GM12878 (cell line): Measurements from ENCODE around the gene LAIR1. TPM values are rescaled to one million over a fixed set of nuclear protein-coding genes. Genes with fewer than 3 reads are reported as not detected.
A peak's percentile ranks its signal among the peaks of the same experiment; 100 is the strongest.
"Not testable (repeated sequence)": the region's sequence is repeated elsewhere in the genome, so short reads cannot be mapped to it uniquely, and the experiment has no call there.

Experiments
- ATAC-seq: fragments of 200-7000 bp; cut with Tn5 transposase; 3 replicates; pipeline ENCODE4 v1.9.1; 2020; ENCODE audit warnings: mild to moderate bottlenecking, moderate library complexity
- BruUV-seq: library from RNA; stranded (reverse); fragments of 400-500 nt; replicated peaks from 2 replicates; lab custom pipeline; 2021; lab: Mats Ljungman, UMichigan
- CTCF ChIA-PET: fragments of 300-600 bp; sonication (Branson Sonifier 250); formaldehyde crosslinking; extraction: SDS; loops from one replicate; lab custom pipeline; 2021; ENCODE audit warnings: inconsistent platforms; lab: Yijun Ruan, JAX
- POLR2A ChIA-PET: fragments of 350-600 bp; formaldehyde crosslinking; extraction: SDS; loops from one replicate; lab custom pipeline; 2021; ENCODE audit warnings: inconsistent platforms; lab: Charles Lee
- RAD21 ChIA-PET: fragments of 300-600 bp; sonication (Branson Sonifier 250); formaldehyde crosslinking; loops from one replicate; lab custom pipeline; 2023; ENCODE audit warnings: antibody characterized with exemption; ENCODE audit not compliant: unreplicated experiment; lab: Charles Lee
- SMC1A ChIA-PET: fragments of 300-600 bp; sonication (Branson Sonifier 250); formaldehyde crosslinking; loops from one replicate; lab custom pipeline; 2023; ENCODE audit not compliant: unreplicated experiment, uncharacterized antibody; lab: Charles Lee
- DNase-seq: peaks from one replicate; pipeline ENCODE4 v3.0.0-alpha.2; 2011; ENCODE audit warnings: low read depth, low spot score
- FAIRE-seq: peaks from 3 replicates; lab custom pipeline; 2011; peaks lifted over from hg19 to GRCh38; lab: Jason Lieb, UNC
- H2AFZ ChIP-seq: 2 replicates; pipeline ENCODE4 v1.6.0; 2011; ENCODE audit warnings: low read depth, low read length, control low read depth; ENCODE audit not compliant: control insufficient read depth
- H3K27ac ChIP-seq: 2 replicates; pipeline ENCODE4 v1.5.1; 2011; ENCODE audit warnings: control low read depth; ENCODE audit not compliant: control insufficient read depth, insufficient read depth
- H3K27me3 ChIP-seq, 2 experiments: replicated peaks in 1 of 2; 2 replicates each; pipeline versions ENCODE4 v1.6.0 to v1.6.1; 2011; ENCODE audit warnings: low read length in 1 of 2; ENCODE audit not compliant: control insufficient read depth in 2 of 2, insufficient read depth in 2 of 2
- H3K36me3 ChIP-seq, 2 experiments: 2 replicates each; pipeline ENCODE4 v1.5.1; 2011; ENCODE audit warnings: low read length in 1 of 2; ENCODE audit not compliant: control insufficient read depth in 2 of 2, insufficient read depth in 2 of 2
- H3K4me1 ChIP-seq: 2 replicates; pipeline ENCODE4 v1.6.1; 2011; ENCODE audit warnings: mild to moderate bottlenecking, low read length, moderate library complexity, mixed read lengths; ENCODE audit not compliant: control insufficient read depth, insufficient read depth
- H3K4me2 ChIP-seq: 2 replicates; pipeline ENCODE4 v1.6.0; 2011; ENCODE audit warnings: control low read depth; ENCODE audit not compliant: control insufficient read depth, insufficient read depth
- H3K4me3 ChIP-seq: fragments of 200-600 bp; sonication (generic); 2 replicates; pipeline ENCODE4 v1.5.1; 2016
- H3K79me2 ChIP-seq: 2 replicates; pipeline ENCODE4 v1.6.0; 2011; ENCODE audit warnings: low read length; ENCODE audit not compliant: control insufficient read depth, insufficient read depth
- H3K9ac ChIP-seq: 2 replicates; pipeline ENCODE4 v1.8.0; 2011; ENCODE audit warnings: low read length, control low read depth, mixed read lengths; ENCODE audit not compliant: control insufficient read depth, insufficient read depth
- H3K9me3 ChIP-seq: replicated peaks from 3 replicates; pipeline ENCODE4 v1.5.1; 2011; ENCODE audit warnings: mild to moderate bottlenecking, low read length; ENCODE audit not compliant: control insufficient read depth, insufficient read depth
- H4K20me1 ChIP-seq: 2 replicates; pipeline ENCODE4 v1.6.0; 2011; ENCODE audit not compliant: control insufficient read depth, insufficient read depth
- BACH1 ChIP-seq: fragments of 450-650 bp; IDR thresholded peaks from 2 replicates; pipeline ENCODE4 v1.6.1; 2017; ENCODE audit warnings: mild to moderate bottlenecking, borderline replicate concordance
- CBX3 ChIP-seq: fragments of 200-600 bp; sonication (generic); IDR thresholded peaks from 2 replicates; pipeline ENCODE4 v1.6.1; 2016; ENCODE audit warnings: low read depth, borderline replicate concordance
- JUNB ChIP-seq: IDR thresholded peaks from 2 replicates; pipeline ENCODE4 v1.6.1; 2016; ENCODE audit warnings: antibody characterized with exemption, mild to moderate bottlenecking
- KAT2A ChIP-seq: conservative IDR thresholded peaks from 2 replicates; pipeline ENCODE4 v1.6.1; 2011; ENCODE audit warnings: low read depth, low read length; ENCODE audit not compliant: control insufficient read depth
- ZNF274 ChIP-seq: IDR thresholded peaks from one replicate; pipeline ENCODE4 v1.8.0; 2011; ENCODE audit not compliant: insufficient read length, insufficient read depth
- ZNF384 ChIP-seq: IDR thresholded peaks from 2 replicates; pipeline ENCODE4 v1.6.1; 2012; ENCODE audit warnings: low read depth, mild to moderate bottlenecking, low read length, improper control_type of control experiment, borderline replicate concordance
- ZNF592 ChIP-seq: fragments of 450-650 bp; IDR thresholded peaks from 2 replicates; pipeline ENCODE4 v1.6.1; 2017; ENCODE audit warnings: mild to moderate bottlenecking, moderate library complexity
- WGBS: methylation state at CpG from one replicate; pipeline ENCODE4 v1.1.6; 2016; ENCODE audit warnings: low lambda C conversion rate; ENCODE audit not compliant: insufficient replicate concordance, insufficient coverage; ENCODE audit errors: missing lambda C conversion rate; 5-methylcytosine and 5-hydroxymethylcytosine counted together
- in situ Hi-C: fragments of 300-500 bp; cut with MboI; formaldehyde crosslinking; loops from 9 replicates; pipeline ENCODE4 v1.14.3; 2018; ENCODE audit warnings: mixed read lengths
- intact Hi-C: fragments of 100-400 bp; cut with micrococcal nuclease; formaldehyde crosslinking; loops from one replicate; pipeline ENCODE4 v1.14.2; 2022; ENCODE audit not compliant: unreplicated experiment
- polyA plus RNA-seq, 11 experiments: library from polyadenylated mRNA; depleted of rRNA in 4 of 11; unstranded in 6 of 11; stranded (reverse) in 5 of 11; fragments of >200 nt; fragmentation: Nextera tagmentation in 4 of 11; fragmentation: Illumina TruSeq in 1 of 11; extraction: Ambion mirVana in 4 of 11; extraction: Trizol in 1 of 11; gene quantifications; 1 replicate in 1 of 11; 2 replicates in 10 of 11; pipeline versions ENCODE4 v1.2.1 to v1.2.3, GENCODE V29; 2011 to 2016; ENCODE audit warnings: inconsistent platforms in 2 of 11, missing spikeins in 2 of 11, low read depth in 1 of 11
- total RNA-seq, 4 experiments: library from RNA; depleted of rRNA in 3 of 4; stranded (reverse); fragments of >200 nt in 3 of 4; fragmentation: Illumina TruSeq in 1 of 4; extraction: Trizol in 1 of 4; gene quantifications; 2 replicates each; pipeline versions ENCODE4 v1.2.1 to v1.2.3, GENCODE V29; 2013 to 2021

Gene LAIR1
- total and polyA plus RNA-seq, 10 of the 15 experiments (the other 5 are each of a cell fraction or from before 2014, with no cell fraction given) = 8.6 to 58.2 (median 35.3) TPM

GRCh38 chr19:54373781-54374631 is 9.3 kb upstream of the LAIR1 start (continued):
- 0 out of 2 replicates have a peak, but pooled peaks have one; percentile 8 for TF ChIP-seq ZNF592
- TF ChIP-seq ZNF384 = peak; percentile 31; the same call in 1 of the 2 replicates
- no peak for TF ChIP-seq ZNF274
- TF ChIP-seq KAT2A = no peak
- TF ChIP-seq CBX3 = no peak
- peak; percentile 32; the same call in 1 of the 2 replicates for TF ChIP-seq BACH1
- TF ChIP-seq JUNB = peak; percentile 65

- H3K9ac ChIP-seq, in situ Hi-C loops, H4K20me1 ChIP-seq, ATAC-seq, FAIRE-seq, BruUV-seq, H2AFZ ChIP-seq, H3K79me2 ChIP-seq, H3K4me1 ChIP-seq, H3K36me3 ChIP-seq, H3K9me3 ChIP-seq, H3K4me2 ChIP-seq, H3K27ac ChIP-seq, intact Hi-C loops, H3K4me3 ChIP-seq, DNase-seq, H3K27me3 ChIP-seq: not testable (repeated sequence)
- CTCF ChIA-PET = interaction anchor here (1.5 to 6.7 kb wide), 3 partner anchors 9 to 47 kb away, joined by 5 to 68 read pairs (median 6); no protein-coding TSS in a partner anchor
- SMC1A ChIA-PET = interaction anchor here (0.9 to 2.4 kb wide), 6 partner anchors 9 to 44 kb away, joined by 4 to 21 read pairs (median 5); no protein-coding TSS in a partner anchor
- RAD21 ChIA-PET = interaction anchor here (0.7 to 5.0 kb wide), 6 partner anchors 9 to 26 kb away, joined by 3 to 32 read pairs (median 4); no protein-coding TSS in a partner anchor
- WGBS = 48% methylated on average over 5 of the region's 5 CpGs
- POLR2A ChIA-PET = interaction anchor here (0.9 to 1.5 kb wide), 5 partner anchors 9 to 37 kb away, joined by 3 to 4 read pairs (median 3); no protein-coding TSS in a partner anchor
These were observed 6.7 kb upstream of the LAIR1 start for GRCh38 chr19:54371453-54371852.
